Keratinocyte (primary cell): Measurements from ENCODE around the gene SETX. TPM values are rescaled to one million over a fixed set of nuclear protein-coding genes. Genes with fewer than 3 reads are reported as not detected.

Experiments used
- DNase-seq: peaks from one replicate; pipeline ENCODE4 v3.0.0-alpha.2; 2011; ENCODE audit warnings: low read depth, missing footprints, low spot score
- FAIRE-seq: peaks from 2 replicates; lab custom pipeline; 2011; peaks lifted over from hg19 to GRCh38; lab: Jason Lieb, UNC
- H2AFZ ChIP-seq: 2 replicates; pipeline ENCODE4 v1.6.0; 2012; ENCODE audit warnings: low read length, control low read depth, inconsistent platforms; ENCODE audit not compliant: control insufficient read depth
- H3K27ac ChIP-seq: 2 replicates; pipeline ENCODE4 v1.5.1; 2011; ENCODE audit warnings: low read length; ENCODE audit not compliant: control insufficient read depth, insufficient read depth
- H3K27me3 ChIP-seq: 3 replicates; pipeline ENCODE4 v1.6.0; 2011; ENCODE audit warnings: low read length; ENCODE audit not compliant: control insufficient read depth, insufficient read depth; ENCODE audit errors: extremely low read depth
- H3K36me3 ChIP-seq, 2 experiments: 2 replicates in 1 of 2; 3 replicates in 1 of 2; pipeline ENCODE4 v1.5.1; 2011; ENCODE audit warnings: low read length in 2 of 2, mild to moderate bottlenecking in 1 of 2; ENCODE audit not compliant: control insufficient read depth in 2 of 2, insufficient read depth in 2 of 2; ENCODE audit errors: extremely low read depth in 1 of 2
- H3K4me1 ChIP-seq: 3 replicates; pipeline ENCODE4 v1.5.1; 2011; ENCODE audit warnings: low read length; ENCODE audit not compliant: control insufficient read depth, insufficient read depth; ENCODE audit errors: extremely low read depth
- H3K4me2 ChIP-seq: 3 replicates; pipeline ENCODE4 v1.6.0; 2011; ENCODE audit warnings: low read depth, low read length; ENCODE audit not compliant: control insufficient read depth, insufficient read depth; ENCODE audit errors: extremely low read depth
- H3K4me3 ChIP-seq, 3 experiments: fragments of 200-600 bp in 1 of 3; sonication (generic) in 1 of 3; 2 replicates in 2 of 3; 3 replicates in 1 of 3; pipeline ENCODE4 v1.5.1; 2011 to 2016; ENCODE audit warnings: low read length in 3 of 3, mild to moderate bottlenecking in 3 of 3, control low read depth in 2 of 3, inconsistent platforms in 1 of 3, low read depth in 1 of 3, mixed read lengths in 1 of 3, mixed run types in 1 of 3, moderate library complexity in 1 of 3; ENCODE audit not compliant: control insufficient read depth in 2 of 3, insufficient read depth in 2 of 3; ENCODE audit errors: extremely low read depth in 1 of 3
- H3K79me2 ChIP-seq: 2 replicates; pipeline ENCODE4 v1.6.0; 2012; ENCODE audit warnings: low read length; ENCODE audit not compliant: control insufficient read depth, insufficient read depth
- H3K9ac ChIP-seq: 3 replicates; pipeline ENCODE4 v1.6.0; 2011; ENCODE audit warnings: low read length; ENCODE audit not compliant: control insufficient read depth, insufficient read depth; ENCODE audit errors: extremely low read depth
- H3K9me1 ChIP-seq: 3 replicates; pipeline ENCODE4 v1.6.0; 2011; ENCODE audit warnings: low read length; ENCODE audit not compliant: control insufficient read depth, insufficient read depth; ENCODE audit errors: extremely low read depth
- H3K9me3 ChIP-seq: 2 replicates; pipeline ENCODE4 v1.5.1; 2012; ENCODE audit warnings: low read depth, low read length; ENCODE audit not compliant: control insufficient read depth
- H4K20me1 ChIP-seq: 3 replicates; pipeline ENCODE4 v1.6.0; 2011; ENCODE audit warnings: low read length; ENCODE audit not compliant: control insufficient read depth, insufficient read depth; ENCODE audit errors: extremely low read depth
- CTCF ChIP-seq, 3 experiments: IDR thresholded peaks in 1 of 3; conservative IDR thresholded peaks in 1 of 3; optimal IDR thresholded peaks in 1 of 3; 2 replicates in 2 of 3; 3 replicates in 1 of 3; pipeline versions ENCODE3 to v1.5.1; 2011; ENCODE audit warnings: low read length in 3 of 3, mild to moderate bottlenecking in 3 of 3, moderate library complexity in 2 of 3, control low read depth in 1 of 3, inconsistent platforms in 1 of 3; ENCODE audit not compliant: insufficient read depth in 2 of 3; ENCODE audit errors: extremely low read depth in 1 of 3
- EZH2 ChIP-seq: IDR thresholded peaks from one replicate; pipeline ENCODE4 v1.6.1; 2012; ENCODE audit warnings: inconsistent platforms, mild to moderate bottlenecking, low read length, moderate library complexity
- dilution Hi-C: fragments of 300-500 bp; cut with MboI; formaldehyde crosslinking; loops from one replicate; pipeline ENCODE4 v1.7.0; 2020; ENCODE audit warnings: low sequenced_read_pairs; ENCODE audit not compliant: extremely low pct_ligation_motif_present
- polyA plus RNA-seq, 5 experiments: library from polyadenylated mRNA; depleted of rRNA in 3 of 5; stranded (reverse) in 3 of 5; stranded (forward) in 1 of 5; unstranded in 1 of 5; fragments of >200 nt; gene quantifications; 1 replicate in 1 of 5; 2 replicates in 3 of 5; 3 replicates in 1 of 5; pipeline versions ENCODE4 v1.2.1 to v1.2.3, GENCODE V29; 2011 to 2012; ENCODE audit warnings: missing spikeins in 2 of 5, low read depth in 1 of 5, low replicate concordance in 1 of 5

Gene SETX
- polyA plus RNA-seq, 1 donor (not counting 4 experiments of a cell fraction or from before 2014, with no cell fraction given): 23.8 TPM

GRCh38 chr9:132235125-132235524 lies 119.7 kb downstream of the SETX start:
- TF ChIP-seq CTCF (optimal IDR thresholded peaks at IDR 0.05 in 1 of 3, IDR thresholded peaks at IDR 0.05 in 1 of 3, conservative IDR thresholded peaks at IDR 0.05 in 1 of 3; ENCODE audit: extremely low read depth in 1 of 3, insufficient read depth in 2 of 3, low read length in 3 of 3) (no peak), EZH2 (no peak)
- no peak overlapping the region for H3K9ac ChIP-seq
- H3K4me3 ChIP-seq: no peak overlapping the region
- dilution Hi-C loops: no loop called here
- no peak overlapping the region for H2AFZ ChIP-seq
- no peaks in the 10 kb centered on the region for H3K9me1 ChIP-seq
- no peaks in the 10 kb centered on the region for H3K4me1 ChIP-seq
- no peaks in the 10 kb centered on the region for H3K79me2 ChIP-seq
- no peaks in the 10 kb centered on the region for H3K9me3 ChIP-seq
- FAIRE-seq (no peak), DNase-seq (no peak)
- H3K27me3 ChIP-seq: peaks cover 37% of the 10 kb centered on the region
- H3K4me2 ChIP-seq: no peak overlapping the region
- no peaks in the 10 kb centered on the region for H3K36me3 ChIP-seq
- peaks cover 4% of the 10 kb centered on the region for H4K20me1 ChIP-seq
- H3K27ac ChIP-seq: no peak overlapping the region

- Histone ChIP-seq H3K36me3 (no peaks in the 10 kb centered on the region), H3K27ac (no peak overlapping the region), H3K9me1 (no peaks in the 10 kb centered on the region), H3K27me3 (peaks cover 42% of the 10 kb centered on the region), H3K79me2 (no peaks in the 10 kb centered on the region), H3K9ac (no peak overlapping the region), H3K4me1 (no peaks in the 10 kb centered on the region), H2AFZ (no peak overlapping the region), H3K4me3 (no peak overlapping the region), H4K20me1 (peaks cover 4% of the 10 kb centered on the region), H3K4me2 (no peak overlapping the region), H3K9me3 (no peaks in the 10 kb centered on the region)
- TF ChIP-seq CTCF (optimal IDR thresholded peaks at IDR 0.05 in 1 of 3, IDR thresholded peaks at IDR 0.05 in 1 of 3, conservative IDR thresholded peaks at IDR 0.05 in 1 of 3; ENCODE audit: extremely low read depth in 1 of 3, insufficient read depth in 2 of 3, low read length in 3 of 3) (no peak), EZH2 (no peak)
- dilution Hi-C loops: no loop called here
- no peak for DNase-seq
- no peak for FAIRE-seq
These were observed 120.3 kb downstream of the SETX start for GRCh38 chr9:132234535-132234934.
